B cell (primary cell): Measurements from ENCODE around the gene SUGP1. TPM values are rescaled to one million over a fixed set of nuclear protein-coding genes. Genes with fewer than 3 reads are reported as not detected.

Experiments used
- ATAC-seq: fragments of 200-7000 bp; cut with Tn5 transposase; one replicate; pipeline ENCODE4 v1.10.0; 2021; ENCODE audit warnings: low read depth, mild to moderate bottlenecking, moderate number of reproducible peaks, moderate library complexity
- CTCF ChIA-PET: fragments of 350-600 bp; sonication (Branson Sonifier 250); formaldehyde crosslinking; loops from one replicate; lab custom pipeline; 2021; ENCODE audit warnings: antibody characterized with exemption, inconsistent platforms; lab: Charles Lee
- POLR2A ChIA-PET: fragments of 350-600 bp; sonication (Branson Sonifier 250); formaldehyde crosslinking; loops from one replicate; lab custom pipeline; 2021; ENCODE audit warnings: antibody characterized with exemption; lab: Charles Lee
- DNase-seq: peaks from one replicate; pipeline ENCODE4 v3.0.0; 2013
- H2AFZ ChIP-seq: 2 replicates; pipeline ENCODE4 v1.6.1; 2012; ENCODE audit warnings: mild to moderate bottlenecking, low read depth, low read length; ENCODE audit not compliant: insufficient read depth, poor library complexity, severe bottlenecking
- H3K27ac ChIP-seq, 2 donors: 1 replicate in 1 of 2; 2 replicates in 1 of 2; pipeline ENCODE4 v1.5.1; 2012 to 2013; ENCODE audit warnings: low read length in 2 of 2, mild to moderate bottlenecking in 2 of 2, moderate library complexity in 1 of 2
- H3K27me3 ChIP-seq, 4 experiments: fragments of 200-600 bp in 1 of 4; sonication (generic) in 1 of 4; replicated peaks in 1 of 4; 1 replicate in 2 of 4; 2 replicates in 2 of 4; pipeline versions ENCODE4 v1.6.1 to v1.7.0; 2013 to 2016; ENCODE audit warnings: low read length in 3 of 4, mild to moderate bottlenecking in 2 of 4, mixed read lengths in 1 of 4, moderate library complexity in 1 of 4; ENCODE audit not compliant: insufficient read depth in 4 of 4, control insufficient read depth in 3 of 4; ENCODE audit errors: control extremely low read depth in 1 of 4
- H3K36me3 ChIP-seq, 2 experiments: replicated peaks in 1 of 2; 1 replicate in 1 of 2; 2 replicates in 1 of 2; pipeline versions ENCODE4 v1.6.1 to v1.7.1; 2013; ENCODE audit warnings: low read length in 1 of 2; ENCODE audit not compliant: insufficient read depth in 2 of 2, control insufficient read depth in 1 of 2; ENCODE audit errors: control extremely low read depth in 1 of 2, extremely low read depth in 1 of 2
- H3K4me1 ChIP-seq, 2 donors: fragments of 200-600 bp in 1 of 2; sonication (generic) in 1 of 2; 1 replicate in 1 of 2; 2 replicates in 1 of 2; pipeline versions ENCODE4 v1.5.1 to v1.6.1; 2013 to 2017; ENCODE audit warnings: low read length in 2 of 2; ENCODE audit not compliant: control insufficient read depth in 2 of 2, insufficient read depth in 2 of 2
- H3K4me2 ChIP-seq: replicated peaks from 2 replicates; pipeline ENCODE3; 2012; ENCODE audit warnings: mild to moderate bottlenecking, low read depth, low read length; ENCODE audit not compliant: poor library complexity, severe bottlenecking
- H3K4me3 ChIP-seq, 5 experiments: fragments of 200-600 bp in 1 of 5; sonication (generic) in 1 of 5; 1 replicate in 3 of 5; 2 replicates in 2 of 5; pipeline versions ENCODE4 v1.5.1 to v1.7.0; 2011 to 2016; ENCODE audit warnings: low read length in 4 of 5, mild to moderate bottlenecking in 4 of 5, low read depth in 2 of 5, control low read depth in 1 of 5, moderate library complexity in 1 of 5; ENCODE audit not compliant: insufficient read depth in 1 of 5; ENCODE audit errors: control extremely low read depth in 1 of 5, extremely low read depth in 1 of 5
- H3K79me2 ChIP-seq: fragments of 200-600 bp; sonication (generic); one replicate; pipeline ENCODE4 v1.6.0; 2016; ENCODE audit warnings: low read length; ENCODE audit not compliant: control insufficient read depth, insufficient read depth
- H3K9ac ChIP-seq: fragments of 200-600 bp; sonication (generic); 2 replicates; pipeline ENCODE4 v1.6.1; 2017; ENCODE audit warnings: mild to moderate bottlenecking, low read length, moderate library complexity
- H3K9me3 ChIP-seq, 3 donors: one replicate each; pipeline versions ENCODE4 v1.6.1 to v1.7.1; 2013; ENCODE audit warnings: low read length in 2 of 3; ENCODE audit not compliant: control insufficient read depth in 2 of 3, insufficient read depth in 1 of 3; ENCODE audit errors: control extremely low read depth in 1 of 3
- H4K20me1 ChIP-seq: 2 replicates; pipeline ENCODE4 v1.6.0; 2012; ENCODE audit warnings: mild to moderate bottlenecking, low read length; ENCODE audit not compliant: insufficient read depth, control insufficient read depth, poor library complexity, severe bottlenecking
- H3K27ac Mint-ChIP-seq: one replicate; pipeline ENCODE4 v1.8.0; 2021; ENCODE audit warnings: mixed read lengths
- H3K27me3 Mint-ChIP-seq: one replicate; pipeline ENCODE4 v1.8.0; 2021; ENCODE audit warnings: mixed read lengths
- H3K4me1 Mint-ChIP-seq: one replicate; pipeline ENCODE4 v1.8.0; 2021; ENCODE audit warnings: mixed read lengths
- H3K4me3 Mint-ChIP-seq: one replicate; pipeline ENCODE4 v1.8.0; 2021; ENCODE audit warnings: mixed read lengths
- H3K9me3 Mint-ChIP-seq: one replicate; pipeline ENCODE4 v1.8.0; 2022; ENCODE audit warnings: mixed read lengths; ENCODE audit not compliant: insufficient read depth
- EZH2 ChIP-seq: IDR thresholded peaks from 2 replicates; pipeline ENCODE4 v1.6.1; 2012; ENCODE audit warnings: borderline replicate concordance, low read depth, mild to moderate bottlenecking, moderate library complexity, low read length; ENCODE audit not compliant: insufficient read depth, poor library complexity, severe bottlenecking
- WGBS: methylation state at CpG from one replicate; pipeline ENCODE4 v1.1.5; 2013; ENCODE audit warnings: missing lambda C conversion rate; ENCODE audit not compliant: insufficient coverage; 5-methylcytosine and 5-hydroxymethylcytosine counted together
- intact Hi-C: fragments of 100-400 bp; cut with micrococcal nuclease; formaldehyde crosslinking; loops from one replicate; pipeline ENCODE4 v1.10.0; 2022
- polyA plus RNA-seq: library from polyadenylated mRNA; depleted of rRNA; stranded (reverse); fragments of >200 nt; gene quantifications from 2 replicates; pipeline ENCODE4 v1.2.3, GENCODE V29; 2012
- total RNA-seq, 2 donors: library from RNA; stranded (reverse); fragments of 120-200 nt in 1 of 2; gene quantifications; 1 replicate in 1 of 2; 2 replicates in 1 of 2; pipeline versions ENCODE4 v1.2.3 to v1.2.4, GENCODE V29; 2013 to 2022
- TF ChIP-seq, protein P1 (sequence below): fragments of 200-600 bp; IDR thresholded peaks from one replicate; pipeline ENCODE4 v1.8.0; 2022; ENCODE audit warnings: antibody characterized with exemption, mild to moderate bottlenecking

SUGP1 gene
- total and polyA plus RNA-seq, 2 donors (not counting 1 experiment from before 2014, with no cell fraction given), result 61.3 to 86.9 TPM

DNA sequence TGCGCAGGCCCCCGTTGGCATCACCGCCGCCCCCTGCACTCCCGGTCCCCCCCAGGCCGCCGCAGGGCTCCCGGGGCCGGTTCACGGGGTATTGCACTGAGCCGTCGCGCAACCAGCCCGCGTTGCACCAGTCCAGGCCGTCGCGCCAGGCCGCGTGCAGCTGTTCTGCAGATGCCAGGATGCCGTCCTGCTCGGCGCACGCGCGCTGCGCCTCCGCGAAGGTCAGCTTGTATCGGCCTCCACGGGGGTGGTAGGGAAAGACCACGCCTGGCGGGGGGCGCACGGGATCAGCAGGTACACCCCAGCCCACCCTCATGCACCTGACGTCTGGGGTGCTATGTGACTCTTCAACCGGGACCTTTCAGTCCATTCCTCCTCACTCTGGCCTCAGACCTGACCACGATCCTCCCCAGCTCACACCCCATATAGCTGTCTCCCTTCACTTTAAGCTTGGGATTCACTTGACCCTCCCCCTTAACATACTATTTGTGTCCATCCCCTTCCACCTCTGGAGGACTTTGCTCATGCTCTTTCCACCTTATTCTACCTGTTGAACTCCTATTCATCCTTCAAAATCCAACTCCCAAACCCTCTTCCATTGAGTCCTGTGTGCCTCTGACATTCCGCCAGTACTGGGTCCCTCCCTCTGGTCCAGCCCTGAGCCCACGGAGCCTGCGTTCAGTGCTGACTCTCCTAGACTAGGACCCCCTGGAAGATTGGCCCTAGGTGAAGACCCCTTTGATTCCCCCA is 61.5 kb downstream of the SUGP1 start:
- Histone ChIP-seq H3K4me3 (no peak overlapping the region), H3K27me3 (peaks cover 0 to 45% (median 13%) of the 10 kb centered on the region in 4 experiments), H3K4me2 (no peak overlapping the region), H4K20me1 (no peaks in the 10 kb centered on the region), H3K36me3 (no peaks in the 10 kb centered on the region), H2AFZ (no peak overlapping the region), H3K27ac (no peak overlapping the region), H3K4me1 (peaks cover 9 to 19% of the 10 kb centered on the region in 2 donors), H3K9me3 (peaks cover 0 to 15% (median 4%) of the 10 kb centered on the region in 3 donors), H3K79me2 (no peaks in the 10 kb centered on the region), H3K9ac (no peak overlapping the region)
- CTCF ChIA-PET, result no interaction called here
- 93% methylated on average over 40 of the region's 41 CpGs for WGBS
- no peak overlapping the region for H3K4me3 Mint-ChIP-seq
- no peak for ATAC-seq
- no peaks in the 10 kb centered on the region for H3K9me3 Mint-ChIP-seq
- H3K27me3 Mint-ChIP-seq, result peaks cover 55% of the 10 kb centered on the region
- POLR2A ChIA-PET, result no interaction called here
- TF ChIP-seq, protein P1, sequence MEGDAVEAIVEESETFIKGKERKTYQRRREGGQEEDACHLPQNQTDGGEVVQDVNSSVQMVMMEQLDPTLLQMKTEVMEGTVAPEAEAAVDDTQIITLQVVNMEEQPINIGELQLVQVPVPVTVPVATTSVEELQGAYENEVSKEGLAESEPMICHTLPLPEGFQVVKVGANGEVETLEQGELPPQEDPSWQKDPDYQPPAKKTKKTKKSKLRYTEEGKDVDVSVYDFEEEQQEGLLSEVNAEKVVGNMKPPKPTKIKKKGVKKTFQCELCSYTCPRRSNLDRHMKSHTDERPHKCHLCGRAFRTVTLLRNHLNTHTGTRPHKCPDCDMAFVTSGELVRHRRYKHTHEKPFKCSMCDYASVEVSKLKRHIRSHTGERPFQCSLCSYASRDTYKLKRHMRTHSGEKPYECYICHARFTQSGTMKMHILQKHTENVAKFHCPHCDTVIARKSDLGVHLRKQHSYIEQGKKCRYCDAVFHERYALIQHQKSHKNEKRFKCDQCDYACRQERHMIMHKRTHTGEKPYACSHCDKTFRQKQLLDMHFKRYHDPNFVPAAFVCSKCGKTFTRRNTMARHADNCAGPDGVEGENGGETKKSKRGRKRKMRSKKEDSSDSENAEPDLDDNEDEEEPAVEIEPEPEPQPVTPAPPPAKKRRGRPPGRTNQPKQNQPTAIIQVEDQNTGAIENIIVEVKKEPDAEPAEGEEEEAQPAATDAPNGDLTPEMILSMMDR, result no peak
- TF ChIP-seq EZH2, result no peak
- H3K4me1 Mint-ChIP-seq, result peaks cover 20% of the 10 kb centered on the region
- no peak overlapping the region for H3K27ac Mint-ChIP-seq
- DNase-seq, result no peak
- intact Hi-C loops, result no loop called here

DNA sequence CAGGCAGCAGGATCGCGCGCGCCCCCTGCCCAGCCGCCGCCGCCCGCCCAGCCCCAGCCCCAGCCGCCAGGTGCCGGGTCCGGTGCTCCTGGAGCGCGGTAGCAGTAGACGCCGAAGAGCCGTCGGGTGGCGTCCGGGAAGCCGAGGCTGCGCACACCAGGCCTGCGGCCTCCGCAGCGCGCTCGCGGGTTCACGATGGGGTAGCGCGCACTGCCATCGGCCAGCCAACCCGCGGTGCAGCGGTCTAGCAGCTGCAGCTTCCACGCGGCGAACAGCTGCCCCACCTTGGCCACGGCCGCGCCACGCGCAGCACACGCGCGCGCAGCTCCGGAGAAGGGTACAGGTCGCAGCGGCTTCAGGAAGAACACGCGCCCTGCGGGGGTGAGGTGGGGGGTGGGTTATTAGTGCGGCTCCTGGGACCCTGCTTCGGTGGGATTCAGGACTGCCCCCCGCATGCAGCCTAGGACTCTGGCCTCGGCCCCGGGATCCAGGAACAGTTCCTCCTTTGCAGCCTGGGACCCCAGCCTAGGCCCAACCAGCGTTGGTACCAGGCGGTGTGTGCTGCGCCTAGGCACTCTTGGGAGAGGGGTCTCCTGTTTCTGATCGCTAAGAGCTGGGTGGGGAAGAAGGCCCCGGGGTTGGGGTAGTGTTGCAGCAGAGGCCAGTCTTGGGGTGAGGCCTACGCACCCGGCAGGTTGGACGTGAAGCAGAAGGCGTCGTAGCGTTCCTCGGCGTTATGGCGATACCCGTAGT is 62.3 kb downstream of the SUGP1 start:
- Histone ChIP-seq H3K9ac (no peak overlapping the region), H3K79me2 (no peaks in the 10 kb centered on the region), H3K4me3 (no peak overlapping the region), H3K27ac (no peak overlapping the region), H3K4me1 (peaks cover 9 to 19% of the 10 kb centered on the region in 2 donors), H3K27me3 (peaks cover 0 to 40% (median 13%) of the 10 kb centered on the region in 4 experiments), H2AFZ (no peak overlapping the region), H3K9me3 (peaks cover 0 to 15% (median 4%) of the 10 kb centered on the region in 3 donors), H3K36me3 (no peaks in the 10 kb centered on the region), H4K20me1 (no peaks in the 10 kb centered on the region), H3K4me2 (no peak overlapping the region)
- ChIA-PET POLR2A (no interaction called here), CTCF (no interaction called here)
- DNase-seq (no peak), ATAC-seq (no peak)
- Mint-ChIP-seq H3K27me3 (peaks cover 57% of the 10 kb centered on the region), H3K9me3 (no peaks in the 10 kb centered on the region), H3K4me3 (no peak overlapping the region), H3K4me1 (peaks cover 20% of the 10 kb centered on the region), H3K27ac (no peak overlapping the region)
- WGBS, result 78% methylated on average over 72 of the region's 72 CpGs
- TF ChIP-seq, protein P1, result no peak
- intact Hi-C loops, result no loop called here
